SJCRH30 (cell line): ENCODE results near the gene MALSU1. TPM values are rescaled to one million over a fixed set of nuclear protein-coding genes. Genes with fewer than 3 reads are reported as not detected.

ENCODE experiments used
- DNase-seq, 2 experiments: peaks; one replicate each; pipeline ENCODE4 v3.0.0-alpha.2; 2015 to 2020
- H3K27ac ChIP-seq: fragments of 250-450 bp; sonication (Bioruptor Pico); 2 replicates; pipeline ENCODE4 v1.5.1; 2020; ENCODE audit warnings: mild to moderate bottlenecking, moderate library complexity
- H3K27me3 ChIP-seq: fragments of 250-450 bp; sonication (Bioruptor Pico); 2 replicates; pipeline ENCODE4 v1.5.1; 2020; ENCODE audit warnings: mild to moderate bottlenecking, moderate library complexity
- H3K36me3 ChIP-seq: fragments of 250-450 bp; sonication (Bioruptor Pico); 2 replicates; pipeline ENCODE4 v1.5.1; 2020; ENCODE audit warnings: mild to moderate bottlenecking, moderate library complexity
- H3K4me1 ChIP-seq: fragments of 250-450 bp; sonication (Bioruptor Pico); 2 replicates; pipeline ENCODE4 v1.5.1; 2020; ENCODE audit warnings: mild to moderate bottlenecking, moderate library complexity
- H3K4me3 ChIP-seq: fragments of 250-450 bp; sonication (Bioruptor Pico); 2 replicates; pipeline ENCODE4 v1.5.1; 2020; ENCODE audit warnings: mild to moderate bottlenecking, moderate library complexity
- H3K9me3 ChIP-seq: fragments of 250-450 bp; sonication (Bioruptor Pico); replicated peaks from 2 replicates; pipeline ENCODE4 v1.5.1; 2020; ENCODE audit warnings: mild to moderate bottlenecking, moderate library complexity
- total RNA-seq: library from RNA; depleted of rRNA; stranded (reverse); fragments of >200 nt; shearing (Covaris generic); gene quantifications from 2 replicates; pipeline ENCODE4 v1.2.3, GENCODE V29; 2014; rRNA removed

MALSU1 gene
- total RNA-seq, 1 experiment from 2014 or later: 86.7 TPM

GRCh38 chr7:23356168-23356567, 57.0 kb downstream of the MALSU1 start:
- Histone ChIP-seq H3K36me3 (peaks cover 33% of the 10 kb centered on the region), H3K27me3 (no peaks in the 10 kb centered on the region), H3K4me1 (no peaks in the 10 kb centered on the region), H3K9me3 (no peaks in the 10 kb centered on the region; the same call in 1 of the 2 replicates), H3K4me3 (no peak overlapping the region), H3K27ac (no peak overlapping the region)
- DNase-seq: no peak

- Histone ChIP-seq H3K27ac (no peak overlapping the region), H3K4me3 (no peak overlapping the region), H3K36me3 (peaks cover 38% of the 10 kb centered on the region), H3K9me3 (no peaks in the 10 kb centered on the region; the same call in 1 of the 2 replicates), H3K4me1 (no peaks in the 10 kb centered on the region), H3K27me3 (no peaks in the 10 kb centered on the region)
- DNase-seq: no peak
Measured at GRCh38 chr7:23356726-23357125, 57.6 kb downstream of the MALSU1 start.

GRCh38 chr7:23357190-23358093, 58.3 kb downstream of the MALSU1 start:
- no peak overlapping the region for H3K27ac ChIP-seq

GRCh38 chr7:23358152-23358674, 59.1 kb downstream of the MALSU1 start:
- no peaks in the 10 kb centered on the region for H3K27me3 ChIP-seq
- DNase-seq: no peak
- no peaks in the 10 kb centered on the region for H3K4me1 ChIP-seq
- H3K9me3 ChIP-seq: no peaks in the 10 kb centered on the region; the same call in 1 of the 2 replicates
- H3K27ac ChIP-seq: no peak overlapping the region
- H3K36me3 ChIP-seq: peaks cover 44% of the 10 kb centered on the region
- H3K4me3 ChIP-seq: no peak overlapping the region

More at GRCh38 chr7:23357190-23358093, 58.3 kb downstream of the MALSU1 start:
- H3K4me3 ChIP-seq: no peak overlapping the region
- DNase-seq: peak in 1 of 2 experiments; percentile 46
- no peaks in the 10 kb centered on the region for H3K4me1 ChIP-seq
- peaks cover 43% of the 10 kb centered on the region for H3K36me3 ChIP-seq
- H3K9me3 ChIP-seq: no peaks in the 10 kb centered on the region; the same call in 1 of the 2 replicates
- no peaks in the 10 kb centered on the region for H3K27me3 ChIP-seq

Other genes with a start within 250 kb of the MALSU1 start
- gene KLHL7, start 193.6 kb upstream of the MALSU1 start, total RNA-seq: 34.8 and 38.6 TPM in 2 replicates
- gene NUP42, start 117.3 kb upstream of the MALSU1 start, total RNA-seq: 71.9 and 77.1 TPM in 2 replicates
- gene GPNMB, start 52.6 kb upstream of the MALSU1 start, total RNA-seq: 0.85 and 1.3 TPM in 2 replicates
- gene IGF2BP3, start 171.2 kb downstream of the MALSU1 start, total RNA-seq: 105 and 120 TPM in 2 replicates
- 50.0 and 51.2 TPM in 2 replicates for gene TRA2A, start 232.6 kb downstream of the MALSU1 start, total RNA-seq